Omental fat pad (tissue), 4 donors: ENCODE measurements around the gene HLA-DOB. TPM values are rescaled to one million over a fixed set of nuclear protein-coding genes. Genes with fewer than 3 reads are reported as not detected.

Experiments used
- ATAC-seq: fragments of 150-250 bp; one replicate; pipeline ENCODE4 v1.9.1; 2016; ENCODE audit warnings: mild to moderate bottlenecking, moderate library complexity; ENCODE audit not compliant: low FRiP score
- DNase-seq: peaks from one replicate; pipeline ENCODE4 v3.0.0-alpha.2; 2019; ENCODE audit warnings: low spot score
- CTCF ChIP-seq, 3 donors: fragments of 450-650 bp; IDR thresholded peaks; one replicate each; pipeline ENCODE4 v1.5.1; 2016 to 2017; ENCODE audit warnings: antibody characterized with exemption in 3 of 3, mild to moderate bottlenecking in 3 of 3, moderate library complexity in 2 of 3
- total RNA-seq, 4 donors: library from RNA; depleted of rRNA; stranded (reverse); fragments of >200 nt; gene quantifications; one replicate each; pipeline ENCODE4 v1.1.0, GENCODE V29; 2016

Gene HLA-DOB
- total RNA-seq, 4 donors from 2014 or later = 0.56 to 2.8 (median 1.6) TPM; not detected in 1

- DNase-seq (no peak), ATAC-seq (no peak)
- TF ChIP-seq CTCF (IDR thresholded peaks at IDR 0.05) = no peak
Observed at GRCh38 chr6:32855467-32856174, 38.8 kb upstream of the HLA-DOB start.

- ATAC-seq (peak; percentile 49), DNase-seq (no peak)
Observed at GRCh38 chr6:32854376-32855178, 37.8 kb upstream of the HLA-DOB start.

GRCh38 chr6:32853541-32854375 is 37.0 kb upstream of the HLA-DOB start, which contains the start of the genes PSMB9 and TAP1:
PSMB9 (plus strand) TSS chr6:32854192; CDS start chr6:32854230, 38 bp downstream.
TAP1 (minus strand) TSS chr6:32853704; CDS start chr6:32853636, 68 bp downstream.
- DNase-seq = peak; percentile 79
- peak in 1 of 3 donors; percentile 50 for TF ChIP-seq CTCF (IDR thresholded peaks at IDR 0.05)
- ATAC-seq = peak; percentile 96

More at GRCh38 chr6:32854376-32855178, 37.8 kb upstream of the HLA-DOB start:
- TF ChIP-seq CTCF (IDR thresholded peaks at IDR 0.05) = no peak

GRCh38 chr6:32852844-32853540 is 36.2 kb upstream of the HLA-DOB start:
- no peak for TF ChIP-seq CTCF (IDR thresholded peaks at IDR 0.05)
- DNase-seq = no peak
- peak; percentile 37 for ATAC-seq

- no peak for TF ChIP-seq CTCF (IDR thresholded peaks at IDR 0.05)
- ATAC-seq (no peak), DNase-seq (no peak)
Observed at GRCh38 chr6:32852018-32852843, 35.4 kb upstream of the HLA-DOB start.
